Astrocyte of the cerebellum (primary cell): Measurements from ENCODE around the gene RGS16.

ENCODE experiments used
- DNase-seq: peaks from one replicate; pipeline ENCODE4 v3.0.0-alpha.2; 2011; ENCODE audit warnings: low read depth
- H3K4me3 ChIP-seq: 2 replicates; pipeline ENCODE4 v1.5.1; 2011; ENCODE audit warnings: mild to moderate bottlenecking, low read depth, low read length, moderate library complexity
- CTCF ChIP-seq: IDR thresholded peaks from 2 replicates; pipeline ENCODE4 v1.5.1; 2012; ENCODE audit warnings: low read length, low read depth, moderate library complexity, mild to moderate bottlenecking; ENCODE audit errors: missing control alignments
- in situ Hi-C: cut with HindIII; loops from 2 replicates; pipeline ENCODE4 v1.10.0; 2017; ENCODE audit warnings: low sequenced_read_pairs

Gene RGS16

GRCh38 chr1:182587666-182588499 lies 16.3 kb downstream of the RGS16 start:
- DNase-seq = no peak
- TF ChIP-seq CTCF = no peak
- in situ Hi-C loops = no loop called here
- H3K4me3 ChIP-seq = peak overlapping the region; percentile 71

GRCh38 chr1:182587093-182587492 lies 17.1 kb downstream of the RGS16 start:
- H3K4me3 ChIP-seq = no peak overlapping the region
- TF ChIP-seq CTCF = no peak
- in situ Hi-C loops = no loop called here
- DNase-seq = no peak

GRCh38 chr1:182586380-182586779 lies 17.8 kb downstream of the RGS16 start:
- in situ Hi-C loops = no loop called here
- DNase-seq = no peak
- no peak overlapping the region for H3K4me3 ChIP-seq
- TF ChIP-seq CTCF = no peak

- no peak for TF ChIP-seq CTCF
- no peak overlapping the region for H3K4me3 ChIP-seq
- no peak for DNase-seq
- in situ Hi-C loops = no loop called here
These were observed 19.4 kb downstream of the RGS16 start for GRCh38 chr1:182584746-182585145.

GRCh38 chr1:182580736-182581135 lies 23.5 kb downstream of the RGS16 start:
- DNase-seq = no peak
- H3K4me3 ChIP-seq = no peak overlapping the region
- in situ Hi-C loops = no loop called here
- TF ChIP-seq CTCF = no peak

GRCh38 chr1:182575540-182576149 lies 28.5 kb downstream of the RGS16 start:
- no peak for DNase-seq
- in situ Hi-C loops = no loop called here
- H3K4me3 ChIP-seq = no peak overlapping the region
- TF ChIP-seq CTCF = no peak
